Epithelial cell of alveolus of lung (primary cell): ENCODE results near the gene SGCG. TPM values are rescaled to one million over a fixed set of nuclear protein-coding genes. Genes with fewer than 3 reads are reported as not detected.

Experiments
- total RNA-seq: library from RNA; depleted of rRNA; stranded (reverse); fragments of >200 nt; gene quantifications from 2 replicates; pipeline ENCODE4 v1.2.1, GENCODE V29; 2015

Gene SGCG
- 3.8 and 4.3 TPM in 2 replicates for total RNA-seq

GRCh38 chr13:23180711-23181110 lies at the start of gene SGCG:
SGCG (plus strand) TSS chr13:23180979; CDS start chr13:23203695, 22,716 bp downstream.

